COR-L47 (cell line): ENCODE measurements around the gene PAK2.
"Not testable (repeated sequence)": the region's sequence is repeated elsewhere in the genome, so short reads cannot be mapped to it uniquely, and the experiment has no call there.

Experiments
- DNase-seq: peaks from one replicate; lab custom pipeline; 2025; lab: John Stamatoyannopoulos, UW

PAK2 gene

DNA sequence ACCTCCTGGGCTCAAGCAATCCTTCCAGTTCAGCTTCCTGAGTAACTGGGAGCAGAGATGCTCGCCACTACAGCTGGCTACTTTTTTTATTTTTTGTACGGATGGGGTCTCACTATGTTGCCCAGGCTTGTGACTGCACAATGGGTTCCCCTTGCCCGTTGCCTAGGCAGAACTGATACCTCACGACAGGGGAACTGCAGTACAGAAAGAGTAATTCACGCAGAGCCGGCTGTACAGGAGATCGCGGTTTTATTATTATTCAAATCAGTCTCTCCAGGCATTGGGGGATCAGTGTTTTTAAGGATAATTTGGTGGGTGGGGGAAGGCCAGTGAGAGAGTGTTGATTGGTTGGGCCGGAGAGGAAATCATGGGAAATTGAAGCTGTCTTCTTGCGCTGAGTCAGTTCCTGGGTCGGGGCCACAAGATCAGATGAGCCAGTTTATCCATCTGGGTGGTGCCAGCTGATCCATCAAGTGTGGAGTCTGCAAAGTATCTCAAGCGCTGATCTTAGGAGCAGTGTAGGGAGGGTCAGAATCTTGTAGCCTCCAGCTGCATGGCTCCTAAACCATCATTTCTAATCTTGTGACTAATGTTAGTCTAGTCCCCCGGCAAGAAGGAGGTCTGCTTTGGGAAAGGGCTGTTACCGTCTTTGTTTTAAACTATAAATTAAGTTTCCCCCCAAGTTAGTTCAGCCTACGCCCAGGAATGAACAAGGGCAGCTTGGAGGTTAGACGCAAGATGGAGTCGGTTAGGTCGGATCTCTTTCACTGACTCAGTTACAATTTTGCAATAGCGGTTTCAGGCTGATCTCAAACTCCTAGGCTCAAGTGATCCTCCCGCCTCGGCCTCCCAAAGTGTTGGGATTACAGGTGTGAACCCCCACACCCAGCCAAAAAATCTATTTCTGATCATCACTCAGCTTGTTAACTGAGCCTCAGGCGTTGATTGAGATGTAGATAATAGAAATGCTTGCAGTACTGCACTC, 104.9 kb downstream of the PAK2 start:
- DNase-seq: not testable (repeated sequence)

- not testable (repeated sequence) for DNase-seq
Observed at GRCh38 chr3:196848375-196848774, 108.7 kb downstream of the PAK2 start.

DNA sequence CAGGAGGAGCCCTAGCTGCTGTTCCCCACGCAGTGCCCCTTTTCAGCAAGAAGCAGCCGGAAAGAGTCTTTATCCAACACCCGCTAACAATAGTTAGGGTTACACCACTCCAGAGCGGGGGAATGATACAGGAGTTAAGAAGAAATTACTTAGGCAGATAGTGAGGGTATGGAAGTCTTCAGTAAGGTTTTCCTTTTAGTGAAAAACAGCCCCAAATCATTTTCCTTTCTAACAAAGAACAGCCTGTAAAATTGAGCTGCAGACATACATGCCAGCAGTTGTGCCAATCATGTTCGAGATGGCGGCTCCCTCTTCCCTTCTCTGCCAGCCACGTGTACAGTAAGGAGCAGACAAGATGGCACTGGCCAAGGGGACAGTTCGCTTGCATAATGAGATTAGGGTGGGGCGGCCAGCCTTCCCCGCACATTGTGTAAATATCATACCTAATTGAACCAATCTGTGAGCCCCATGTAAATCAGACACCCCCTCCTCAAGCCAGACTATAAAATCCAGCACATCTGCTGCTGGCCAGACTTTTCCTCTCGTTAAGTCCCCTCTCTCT, 109.6 kb downstream of the PAK2 start:
- no peak for DNase-seq

DNA sequence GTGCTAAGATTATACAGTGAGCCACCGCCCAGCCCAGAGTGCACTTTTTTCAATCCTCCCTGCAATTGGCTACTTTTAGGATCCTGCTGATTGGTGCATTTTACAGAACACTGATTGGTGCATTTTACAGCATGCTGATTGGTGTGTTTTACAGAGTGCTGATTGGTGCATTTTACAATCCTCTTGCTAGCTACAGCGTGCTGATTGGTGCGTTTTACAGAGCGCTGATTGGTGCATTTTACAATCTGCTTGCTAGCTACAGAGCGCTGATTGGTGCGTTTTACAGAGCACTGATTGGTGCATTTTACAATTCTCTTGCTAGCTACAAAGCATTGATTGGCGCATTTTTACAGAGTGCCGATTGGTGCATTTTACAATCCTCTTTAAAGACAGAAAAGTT, 123.3 kb downstream of the PAK2 start:
- DNase-seq: not testable (repeated sequence)

- no peak for DNase-seq
Observed at GRCh38 chr3:196867155-196867506, 127.5 kb downstream of the PAK2 start.

GRCh38 chr3:196867507-196868296, 128.0 kb downstream of the PAK2 start, which contains the start of gene SENP5:
Gene SENP5 (plus strand): TSS chr3:196867920. CDS start chr3:196885182, 17,262 bp downstream.
- peak; percentile 92 for DNase-seq

- peak; percentile 13 for DNase-seq
Observed at GRCh38 chr3:196868297-196868661, 128.6 kb downstream of the PAK2 start.

DNA sequence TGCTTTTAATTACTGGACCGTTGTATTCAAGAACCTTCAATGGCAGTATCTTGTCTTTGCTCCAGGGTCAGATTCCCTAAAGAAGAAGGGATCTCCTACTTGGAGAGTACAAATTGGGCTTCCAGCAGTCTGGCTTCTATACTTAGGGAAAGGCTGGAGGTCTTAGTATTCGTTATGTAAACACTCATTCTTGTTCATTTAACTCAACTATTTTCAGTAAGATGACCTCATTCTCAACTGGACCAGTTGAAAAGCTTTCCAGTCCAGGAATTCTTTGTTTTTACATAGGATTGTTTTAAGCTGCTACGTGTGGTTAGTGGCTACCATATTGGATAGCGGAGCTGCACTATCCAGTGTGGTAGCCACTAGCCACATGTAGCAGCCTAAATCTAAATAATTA, 132.7 kb downstream of the PAK2 start:
- no peak for DNase-seq

DNA sequence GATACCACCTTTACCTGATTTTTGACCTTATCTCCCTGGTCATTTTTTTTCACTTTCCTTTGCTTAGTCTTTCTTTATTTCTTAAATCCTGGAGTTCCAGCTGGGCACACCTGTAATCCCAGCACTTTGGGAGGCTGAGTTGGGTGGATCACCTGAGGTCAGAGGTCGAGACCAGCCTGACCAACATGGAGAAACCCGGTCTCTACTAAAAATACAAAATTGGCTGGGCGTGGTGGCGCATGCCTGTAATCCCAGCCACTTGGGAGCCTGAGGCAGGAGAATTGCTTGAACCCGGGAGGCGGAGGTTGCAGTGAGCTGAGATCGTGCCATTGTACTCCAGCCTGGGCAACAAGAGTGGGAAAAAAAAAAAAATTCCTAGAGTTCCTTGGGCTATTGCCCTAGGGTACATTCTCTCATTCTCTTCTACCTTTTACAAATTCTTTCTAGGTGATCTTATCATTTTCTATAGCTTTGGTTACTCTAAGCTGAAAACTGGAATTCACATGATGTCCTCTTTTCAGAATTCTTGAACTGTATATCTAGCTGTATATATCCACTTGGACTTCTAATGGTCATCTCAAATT, 134.9 kb downstream of the PAK2 start:
- not testable (repeated sequence) for DNase-seq

GRCh38 chr3:196875258-196875657, 135.6 kb downstream of the PAK2 start:
- DNase-seq: no peak
